H1 (cell line): ENCODE data around the gene SH3TC2. TPM values are rescaled to one million over a fixed set of nuclear protein-coding genes. Genes with fewer than 3 reads are reported as not detected.
A peak's percentile ranks its signal among the peaks of the same experiment; 100 is the strongest.

ENCODE experiments used
- CTCF ChIA-PET: fragments of 300-600 bp; sonication (Branson Sonifier 250); formaldehyde crosslinking; loops from one replicate; lab custom pipeline; 2021; ENCODE audit not compliant: partially characterized antibody; lab: Charles Lee
- POLR2A ChIA-PET: fragments of 300-600 bp; sonication (Branson Sonifier 250); formaldehyde crosslinking; loops from one replicate; lab custom pipeline; 2021; ENCODE audit warnings: inconsistent platforms; ENCODE audit not compliant: partially characterized antibody; lab: Charles Lee
- DNase-seq, 2 experiments: peaks; one replicate each; pipeline versions ENCODE4 v3.0.0 to v3.0.0-alpha.2; 2010 to 2022; ENCODE audit warnings: low spot score in 2 of 2, low read depth in 1 of 2, mixed read lengths in 1 of 2
- FAIRE-seq: peaks from 2 replicates; lab custom pipeline; 2011; peaks lifted over from hg19 to GRCh38; lab: Jason Lieb, UNC
- H2AFZ ChIP-seq: 2 replicates; pipeline ENCODE4 v1.8.1; 2012; ENCODE audit warnings: low read length, inconsistent platforms
- H2AK5ac ChIP-seq: 2 replicates; pipeline ENCODE4 v1.6.1; 2013; ENCODE audit warnings: low read depth, low read length
- H2BK120ac ChIP-seq: replicated peaks from 2 replicates; pipeline ENCODE3; 2013; ENCODE audit warnings: low read depth, low read length, inconsistent platforms
- H2BK12ac ChIP-seq: 2 replicates; pipeline ENCODE4 v1.6.1; 2013; ENCODE audit warnings: low read depth, low read length
- H2BK15ac ChIP-seq: 2 replicates; pipeline ENCODE4 v1.6.1; 2013; ENCODE audit warnings: low read length
- H2BK20ac ChIP-seq: 2 replicates; pipeline ENCODE4 v1.6.1; 2013; ENCODE audit warnings: low read length
- H2BK5ac ChIP-seq: 2 replicates; pipeline ENCODE4 v1.6.1; 2013; ENCODE audit warnings: low read depth, low read length
- H3K14ac ChIP-seq: 2 replicates; pipeline ENCODE4 v1.6.1; 2013; ENCODE audit warnings: inconsistent platforms; ENCODE audit not compliant: insufficient read length
- H3K18ac ChIP-seq: 2 replicates; pipeline ENCODE4 v1.6.1; 2013; ENCODE audit warnings: low read length; ENCODE audit errors: extremely low read depth
- H3K23ac ChIP-seq: 2 replicates; pipeline ENCODE4 v1.6.1; 2013; ENCODE audit warnings: inconsistent platforms; ENCODE audit not compliant: insufficient read length
- H3K23me2 ChIP-seq: 2 replicates; pipeline ENCODE4 v1.6.1; 2013; ENCODE audit warnings: low read depth, low read length
- H3K27ac ChIP-seq: 2 replicates; pipeline ENCODE4 v1.6.1; 2011; ENCODE audit warnings: low read depth, low read length, inconsistent platforms
- H3K27me3 ChIP-seq, 4 experiments: replicated peaks in 1 of 4; 1 replicate in 1 of 4; 2 replicates in 3 of 4; pipeline versions ENCODE4 v1.6.1 to v1.8.1; 2011 to 2013; ENCODE audit warnings: low read length in 3 of 4, mild to moderate bottlenecking in 3 of 4, inconsistent platforms in 2 of 4, mixed read lengths in 2 of 4, moderate library complexity in 1 of 4; ENCODE audit not compliant: control insufficient read depth in 3 of 4, insufficient read depth in 3 of 4; ENCODE audit errors: extremely low read depth in 1 of 4
- H3K36me3 ChIP-seq, 4 experiments: 2 replicates each; pipeline versions ENCODE4 v1.6.1 to v1.8.1; 2011 to 2013; ENCODE audit warnings: mild to moderate bottlenecking in 4 of 4, low read length in 3 of 4, moderate library complexity in 2 of 4, control low read depth in 1 of 4, inconsistent platforms in 1 of 4; ENCODE audit not compliant: insufficient read depth in 4 of 4, control insufficient read depth in 2 of 4
- H3K4ac ChIP-seq: replicated peaks from 2 replicates; pipeline ENCODE3; 2013; ENCODE audit warnings: low read length, low read depth, mixed read lengths, inconsistent platforms; ENCODE audit not compliant: insufficient read length
- H3K4me1 ChIP-seq, 4 experiments: replicated peaks in 1 of 4; 1 replicate in 1 of 4; 2 replicates in 3 of 4; pipeline versions ENCODE4 v1.6.1 to v1.8.1; 2011 to 2013; ENCODE audit warnings: low read length in 3 of 4, inconsistent platforms in 2 of 4, mixed read lengths in 1 of 4; ENCODE audit not compliant: insufficient read depth in 4 of 4, control insufficient read depth in 3 of 4
- H3K4me2 ChIP-seq, 2 experiments: 2 replicates each; pipeline versions ENCODE4 v1.6.1 to v1.8.1; 2011 to 2013; ENCODE audit warnings: low read depth in 2 of 2, low read length in 2 of 2, control low read depth in 1 of 2, inconsistent platforms in 1 of 2, mild to moderate bottlenecking in 1 of 2; ENCODE audit not compliant: insufficient read depth in 1 of 2
- H3K4me3 ChIP-seq, 4 experiments: fragments of 200-600, 300-600 bp in 1 of 4; sonication (generic), shearing (Covaris generic), sonication (Bioruptor Twin) in 1 of 4; 2 replicates each; pipeline versions ENCODE4 v1.5.1 to v1.8.1; 2011 to 2016; ENCODE audit warnings: low read length in 4 of 4, low read depth in 3 of 4, control low read depth in 2 of 4, inconsistent platforms in 2 of 4, mild to moderate bottlenecking in 2 of 4, mixed read lengths in 1 of 4, moderate library complexity in 1 of 4; ENCODE audit not compliant: insufficient read depth in 2 of 4; ENCODE audit errors: extremely low read depth in 1 of 4
- H3K56ac ChIP-seq: replicated peaks from 2 replicates; pipeline ENCODE3; 2013; ENCODE audit warnings: low read depth, mild to moderate bottlenecking, mixed read lengths, low read length, inconsistent platforms; ENCODE audit not compliant: insufficient read length
- H3K79me1 ChIP-seq: 2 replicates; pipeline ENCODE4 v1.6.1; 2013; ENCODE audit warnings: low read depth, low read length, control low read depth
- H3K79me2 ChIP-seq, 2 experiments: 2 replicates each; pipeline versions ENCODE4 v1.6.1 to v1.8.1; 2012 to 2013; ENCODE audit warnings: low read length in 2 of 2, mild to moderate bottlenecking in 2 of 2, inconsistent platforms in 1 of 2; ENCODE audit not compliant: insufficient read depth in 2 of 2, control insufficient read depth in 1 of 2
- H3K9ac ChIP-seq, 4 experiments: replicated peaks in 1 of 4; 1 replicate in 1 of 4; 2 replicates in 3 of 4; pipeline versions ENCODE4 v1.6.1 to v1.8.1; 2011 to 2013; ENCODE audit warnings: low read depth in 3 of 4, low read length in 3 of 4, control low read depth in 2 of 4, mild to moderate bottlenecking in 2 of 4, moderate library complexity in 2 of 4, inconsistent platforms in 1 of 4; ENCODE audit errors: extremely low read depth in 1 of 4
- H3K9me3 ChIP-seq, 2 experiments: 2 replicates each; pipeline versions ENCODE4 v1.6.1 to v1.8.1; 2012 to 2013; ENCODE audit warnings: mild to moderate bottlenecking in 2 of 2, moderate library complexity in 2 of 2, control low read depth in 1 of 2, inconsistent platforms in 1 of 2, low read depth in 1 of 2, low read length in 1 of 2, mixed read lengths in 1 of 2; ENCODE audit not compliant: insufficient read depth in 2 of 2
- H4K20me1 ChIP-seq, 2 experiments: replicated peaks in 1 of 2; 2 replicates each; pipeline versions ENCODE3 to v1.8.1; 2011 to 2013; ENCODE audit warnings: inconsistent platforms in 2 of 2, low read length in 2 of 2, mild to moderate bottlenecking in 1 of 2; ENCODE audit not compliant: insufficient read depth in 2 of 2, control insufficient read depth in 1 of 2
- H4K5ac ChIP-seq: 2 replicates; pipeline ENCODE4 v1.6.1; 2013; ENCODE audit warnings: low read length, low read depth, mixed read lengths, inconsistent platforms; ENCODE audit not compliant: insufficient read length
- H4K8ac ChIP-seq: 2 replicates; pipeline ENCODE4 v1.8.0; 2013; ENCODE audit warnings: mild to moderate bottlenecking, moderate library complexity, low read length, inconsistent platforms; ENCODE audit not compliant: insufficient read depth; ENCODE audit errors: extremely low read depth
- H4K91ac ChIP-seq: replicated peaks from 2 replicates; pipeline ENCODE3; 2013; ENCODE audit warnings: low read length, mixed read lengths, inconsistent platforms; ENCODE audit not compliant: insufficient read length
- ATF2 ChIP-seq: IDR thresholded peaks from 2 replicates; pipeline ENCODE4 v1.6.1; 2012; ENCODE audit warnings: low read length, inconsistent platforms
- CTBP2 ChIP-seq: IDR thresholded peaks from 2 replicates; pipeline ENCODE4 v1.7.0; 2011; ENCODE audit warnings: borderline replicate concordance, mild to moderate bottlenecking, moderate library complexity, mixed read lengths, low read length; ENCODE audit not compliant: insufficient read depth, insufficient read length
- MAFK ChIP-seq: IDR thresholded peaks from 2 replicates; pipeline ENCODE4 v1.6.1; 2012; ENCODE audit warnings: low read depth, mild to moderate bottlenecking, improper control_type of control experiment, low read length
- NANOG ChIP-seq: IDR thresholded peaks from 2 replicates; pipeline ENCODE4 v1.6.1; 2011; ENCODE audit warnings: low read length, low read depth, mild to moderate bottlenecking, inconsistent platforms; ENCODE audit not compliant: insufficient read depth, poor library complexity, severe bottlenecking
- POU5F1 ChIP-seq: IDR thresholded peaks from 2 replicates; pipeline ENCODE4 v1.6.1; 2011; ENCODE audit warnings: low read depth, mild to moderate bottlenecking, low read length, moderate library complexity
- SP1 ChIP-seq: IDR thresholded peaks from 2 replicates; pipeline ENCODE4 v1.6.1; 2011; ENCODE audit warnings: low read depth, low read length
- TAF1 ChIP-seq: IDR thresholded peaks from 2 replicates; pipeline ENCODE4 v1.6.1; 2011; ENCODE audit warnings: mild to moderate bottlenecking, low read depth, low read length
- WGBS, 2 experiments: shearing (Covaris generic) in 1 of 2; methylation state at CpG; one replicate each; pipeline versions ENCODE4 v1.1.6 to v1.1.7; 2013 to 2015; ENCODE audit warnings: low lambda C conversion rate in 2 of 2, mixed read lengths in 2 of 2, inconsistent platforms in 1 of 2, low coverage in 1 of 2, missing lambda C conversion rate in 1 of 2; ENCODE audit not compliant: insufficient replicate concordance in 2 of 2, insufficient coverage in 1 of 2, insufficient read length in 1 of 2; ENCODE audit errors: extremely low coverage in 1 of 2, missing lambda C conversion rate in 1 of 2; 5-methylcytosine and 5-hydroxymethylcytosine counted together
- long read RNA-seq, 2 experiments: library from RNA in 1 of 2; library from capped mRNA in 1 of 2; stranded (forward); transcript quantifications; one replicate each; pipeline ENCODE4 v2.0.0, GENCODE V29; 2021; ENCODE audit warnings: inconsistent platforms in 1 of 2
- polyA minus RNA-seq, 3 experiments: library from RNA; depleted of rRNA, polyadenylated mRNA; stranded (reverse); fragments of >200 nt; gene quantifications; 1 replicate in 2 of 3; 2 replicates in 1 of 3; pipeline ENCODE4 v1.2.3, GENCODE V29; 2011
- polyA plus RNA-seq, 7 experiments: library from polyadenylated mRNA; depleted of rRNA in 3 of 7; stranded (reverse) in 5 of 7; unstranded in 2 of 7; fragments of >200 nt in 5 of 7; fragments of 200-250 nt in 2 of 7; gene quantifications; 1 replicate in 5 of 7; 2 replicates in 1 of 7; 4 replicates in 1 of 7; pipeline versions ENCODE4 v1.2.1 to v1.2.3, GENCODE V29; 2011 to 2013; ENCODE audit warnings: missing spikeins in 2 of 7, mixed read lengths in 2 of 7
- total RNA-seq: library from RNA; stranded (reverse); fragmentation: NEBNext Ultra II Directional; extraction: Animal tissue kit (Norgen Biotek cat#: 25700); gene quantifications from 2 replicates; pipeline ENCODE4 v1.2.1, GENCODE V29; 2021

The SH3TC2 gene
- total RNA-seq (0.77 and 0.80 TPM in 2 replicates), polyA plus RNA-seq (2011; rRNA removed) (0.11 and 0.27 TPM in 2 replicates), polyA minus RNA-seq (2011; rRNA and poly(A)+ RNA removed) (0.16 and 0.49 TPM in 2 replicates)
- polyA plus RNA-seq (2011; cell fraction: cytosol; rRNA removed) = 0.10 TPM
- polyA plus RNA-seq (2011; cell fraction: nucleus; rRNA removed) = 0.10 TPM
- polyA plus RNA-seq (2012, experiment 1 of 2) = 0.04 to 0.39 TPM (median 0.14 TPM) in 4 replicates
- 0.10 TPM for polyA plus RNA-seq (2012, experiment 2 of 2)
- 0.28 TPM for polyA plus RNA-seq (2013, experiment 1 of 2)
- 0.24 TPM for polyA plus RNA-seq (2013, experiment 2 of 2)
- not detected for polyA minus RNA-seq (2011; cell fraction: cytosol; rRNA and poly(A)+ RNA removed)
- polyA minus RNA-seq (2011; cell fraction: nucleus; rRNA and poly(A)+ RNA removed) = 0.40 TPM
- long read RNA-seq, experiment 1 = 0 reads
- long read RNA-seq, experiment 2 = 0 reads

GRCh38 chr5:149063017-149063687 lies at the start of gene SH3TC2:
Gene SH3TC2 (minus strand): TSS chr5:149063062. CDS start chr5:149063022, 40 bp downstream.
- Histone ChIP-seq H2AFZ (peak within 1 kb of the TSS; percentile 64), H2BK12ac (peak within 1 kb of the TSS; percentile 80; the same call in 1 of the 2 replicates), H3K18ac (peak within 1 kb of the TSS; percentile 66; the same call in 1 of the 2 replicates), H3K79me1 (no peaks in the 10 kb centered on the region), H3K9ac (0 out of 7 replicates have a peak within 1 kb of the TSS, but pooled peaks of 1 of the 4 experiments have one; percentile 19), H3K79me2 (no peaks in the 10 kb centered on the region), H4K20me1 (no peaks in the 10 kb centered on the region), H2AK5ac (0 out of 2 replicates have a peak within 1 kb of the TSS, but pooled peaks have one; percentile 26), H3K9me3 (peaks cover 5 to 8% of the 10 kb centered on the region in 2 experiments; a peak in 2 of 4 replicates), H3K23ac (no peak within 1 kb of the TSS), H4K8ac (0 out of 2 replicates have a peak within 1 kb of the TSS, but pooled peaks have one; percentile 20), H4K91ac (peak within 1 kb of the TSS; percentile 30), H3K27ac (peak within 1 kb of the TSS; percentile 10; the same call in 1 of the 2 replicates), H2BK5ac (peak within 1 kb of the TSS; percentile 36; the same call in 1 of the 2 replicates), H4K5ac (peak within 1 kb of the TSS; percentile 19), H3K4me1 (peaks cover 4 to 11% (median 6%) of the 10 kb centered on the region in 4 experiments; a peak in 5 of 7 replicates), H2BK20ac (no peak within 1 kb of the TSS), H3K27me3 (no peaks in the 10 kb centered on the region), H2BK15ac (peak within 1 kb of the TSS; percentile 92; the same call in 1 of the 2 replicates), H3K36me3 (no peaks in the 10 kb centered on the region), H3K56ac (no peak within 1 kb of the TSS), H3K14ac (no peak within 1 kb of the TSS), H3K4me3 (no peak within 1 kb of the TSS), H3K4ac (no peak within 1 kb of the TSS), H2BK120ac (no peak within 1 kb of the TSS), H3K23me2 (no peaks in the 10 kb centered on the region), H3K4me2 (peak within 1 kb of the TSS; percentile 2 to 47; a peak in 2 of 4 replicates)
- ChIA-PET CTCF (interaction anchor here (1.2 to 2.3 kb wide), 2 partner anchors 27 to 328 kb away, joined by 3 to 7 read pairs; no protein-coding TSS in a partner anchor), POLR2A (interaction anchor here (1.0 kb wide), 1 partner anchor 9 kb away, joined by 3 read pairs; no protein-coding TSS in a partner anchor)
- DNase-seq (peak; percentile 53 to 59), FAIRE-seq (no peak)
- 36% methylated on average over 6 of the region's 9 CpGs; no CpG with 5 or more reads in 1 of the 2 experiments for WGBS, 2 experiments
- TF ChIP-seq ATF2 (no peak), NANOG (no peak), POU5F1 (no peak), TAF1 (no peak), CTBP2 (no peak), SP1 (0 out of 2 replicates have a peak, but pooled peaks have one; percentile 35), MAFK (no peak)
